SKM-1 treated with dmso at 0.1 percent for 144 hours (cell line): ENCODE data around the gene AGAP3.

Source experiments
- DNase-seq: peaks from one replicate; lab custom pipeline; 2025; ENCODE audit not compliant: unreplicated experiment; lab: John Stamatoyannopoulos, UW

The AGAP3 gene

DNA sequence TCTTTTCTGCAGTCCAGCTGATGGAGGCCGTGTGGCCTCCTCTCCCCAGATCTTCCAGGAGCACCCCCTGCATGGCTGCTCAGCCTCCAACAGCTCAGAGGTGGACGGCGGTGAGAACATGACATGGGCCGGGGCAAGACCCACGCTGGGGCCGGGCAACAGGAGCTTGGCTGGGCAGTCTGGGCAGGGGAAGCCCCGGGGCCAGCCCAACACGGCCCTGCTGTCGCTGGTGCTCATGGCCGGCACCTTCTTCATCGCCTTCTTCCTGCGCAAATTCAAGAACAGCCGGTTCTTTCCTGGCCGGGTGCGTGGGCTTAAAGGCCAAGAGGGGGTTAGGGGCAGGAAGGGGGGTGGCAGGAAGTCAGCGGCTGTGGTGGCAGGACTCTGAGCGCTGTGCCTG is 12.3 kb upstream of the AGAP3 start:
- DNase-seq: no peak

DNA sequence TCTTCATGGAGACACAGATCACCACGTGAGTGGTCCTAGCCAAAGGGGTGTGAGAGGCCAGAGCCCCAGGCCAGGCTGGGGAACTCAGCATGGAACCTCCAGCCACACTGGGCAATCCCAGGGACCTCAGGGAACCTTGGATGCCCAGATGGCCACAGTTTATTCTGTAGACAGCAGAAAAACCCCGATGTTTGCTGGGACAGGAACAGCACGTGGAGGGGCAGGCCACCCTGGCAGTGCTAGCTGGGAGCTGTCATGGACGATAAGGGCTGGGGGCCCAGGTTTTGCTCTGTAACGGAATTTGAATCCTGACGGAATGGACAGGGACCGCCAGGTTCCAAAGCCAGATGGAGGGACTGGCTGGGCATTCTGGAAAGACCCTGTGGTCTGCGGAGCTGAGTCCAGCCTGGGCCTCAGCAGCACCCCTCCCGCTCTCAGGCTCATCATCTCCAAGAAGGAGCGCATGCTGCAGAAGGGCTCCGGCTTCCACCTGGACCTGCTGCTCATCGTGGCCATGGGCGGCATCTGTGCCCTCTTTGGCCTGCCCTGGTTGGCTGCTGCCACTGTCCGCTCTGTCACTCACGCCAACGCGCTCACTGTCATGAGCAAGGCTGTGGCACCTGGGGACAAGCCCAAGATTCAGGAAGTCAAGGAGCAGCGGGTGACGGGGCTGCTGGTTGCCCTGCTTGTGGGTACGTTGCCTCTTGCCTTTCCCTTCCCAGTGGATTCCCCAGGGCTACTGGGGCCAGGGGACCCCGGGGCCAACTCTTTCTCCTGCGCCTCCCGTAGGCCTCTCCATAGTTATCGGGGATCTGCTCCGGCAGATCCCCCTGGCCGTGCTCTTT is 11.2 kb upstream of the AGAP3 start:
- no peak for DNase-seq

DNA sequence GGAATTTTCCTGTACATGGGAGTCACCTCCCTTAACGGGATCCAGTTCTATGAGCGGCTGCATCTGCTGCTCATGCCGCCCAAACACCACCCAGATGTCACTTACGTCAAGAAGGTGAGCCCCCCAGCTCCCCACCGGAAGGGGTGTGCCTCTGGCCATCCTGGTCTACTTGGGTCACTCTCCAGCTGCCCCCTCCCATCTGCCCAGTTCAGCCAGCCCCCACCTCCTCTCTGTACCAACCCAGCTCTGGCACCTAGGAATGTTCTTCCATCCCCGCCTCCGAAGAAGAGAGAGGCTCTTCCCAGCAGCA is 10.7 kb upstream of the AGAP3 start:
- DNase-seq: no peak

DNA sequence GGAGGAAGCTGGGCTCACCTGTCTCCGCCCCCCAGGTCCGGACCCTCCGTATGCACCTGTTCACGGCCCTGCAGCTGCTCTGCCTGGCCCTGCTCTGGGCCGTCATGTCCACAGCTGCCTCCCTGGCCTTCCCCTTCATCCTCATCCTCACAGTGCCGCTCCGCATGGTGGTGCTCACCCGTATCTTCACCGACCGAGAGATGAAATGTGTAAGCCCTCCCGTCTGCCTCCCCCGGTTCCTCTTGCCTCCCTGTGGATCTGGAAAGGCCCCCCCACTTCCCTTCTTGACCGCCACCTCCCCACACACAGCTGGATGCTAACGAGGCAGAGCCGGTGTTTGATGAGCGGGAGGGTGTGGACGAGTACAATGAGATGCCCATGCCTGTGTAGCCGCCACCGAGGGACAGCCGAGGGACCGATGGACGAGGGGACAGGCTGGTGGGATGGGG is 10.3 kb upstream of the AGAP3 start:
- DNase-seq: no peak

DNA sequence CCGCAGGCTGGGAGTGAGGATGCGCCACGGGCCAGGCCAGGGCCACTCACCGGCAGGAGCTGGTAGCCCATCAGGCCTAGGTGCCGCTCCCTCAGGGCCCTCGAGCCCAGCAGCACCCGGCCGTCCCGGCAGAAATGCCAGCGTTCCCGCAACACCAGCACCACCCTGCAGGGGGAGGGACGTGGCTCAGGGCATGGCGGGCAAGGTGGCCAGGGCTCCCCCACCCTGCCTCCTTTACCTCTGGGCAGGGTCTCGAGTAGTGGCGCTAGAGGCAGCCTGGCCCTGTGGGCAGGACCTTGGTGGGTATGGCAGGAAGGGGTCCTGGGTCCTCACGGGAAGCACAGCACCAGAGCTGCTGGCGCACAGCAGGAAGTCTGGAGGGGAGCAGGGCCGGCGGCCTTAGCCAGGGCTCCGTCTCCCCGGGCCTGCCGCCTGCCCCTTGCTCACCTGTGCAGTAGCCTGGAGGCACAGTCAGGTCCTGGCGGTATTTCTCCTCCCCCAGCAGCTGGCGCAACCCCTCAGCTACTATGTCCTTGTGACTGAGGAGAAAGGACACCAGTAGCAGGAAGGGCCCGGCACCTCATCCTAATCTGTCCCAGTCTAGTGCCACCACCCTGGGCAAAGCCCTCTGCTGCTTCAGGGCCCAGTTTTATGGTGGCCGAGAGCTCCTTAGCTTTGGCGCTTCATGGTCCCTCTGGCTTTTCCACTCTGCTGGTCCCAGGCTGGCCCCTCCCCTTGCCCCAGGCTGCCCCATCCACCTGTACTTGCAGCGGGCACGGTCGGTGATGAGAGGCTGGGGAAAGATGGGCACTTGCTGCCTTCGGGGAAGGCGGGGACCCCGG is 9.2 kb upstream of the AGAP3 start:
- no peak for DNase-seq

DNA sequence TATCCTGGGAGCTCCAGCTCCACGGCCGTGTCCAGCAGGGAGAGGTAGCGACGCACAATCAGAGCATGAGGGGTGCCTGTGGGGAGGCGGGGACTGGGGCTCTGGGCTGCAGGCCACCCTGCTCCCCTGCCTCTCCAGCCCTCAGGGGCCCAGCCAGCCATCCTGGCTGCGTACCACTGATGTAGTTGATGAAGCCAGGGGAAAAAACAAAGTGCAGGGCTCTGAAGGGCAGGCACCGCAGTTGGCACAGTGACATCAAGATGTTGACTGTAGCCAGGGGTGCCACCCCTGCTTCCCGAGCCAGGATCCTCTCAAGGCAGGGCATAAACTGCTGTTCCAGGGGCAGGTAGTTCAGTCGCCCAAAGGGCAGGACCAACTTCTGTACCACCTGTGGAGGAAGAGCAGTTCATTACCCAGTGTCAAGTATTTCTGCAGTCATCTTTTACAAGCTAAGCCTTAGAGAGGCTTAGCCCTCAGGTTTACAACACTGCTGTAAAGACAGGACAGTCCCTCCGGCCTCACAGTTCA is 8.5 kb upstream of the AGAP3 start:
- no peak for DNase-seq

DNA sequence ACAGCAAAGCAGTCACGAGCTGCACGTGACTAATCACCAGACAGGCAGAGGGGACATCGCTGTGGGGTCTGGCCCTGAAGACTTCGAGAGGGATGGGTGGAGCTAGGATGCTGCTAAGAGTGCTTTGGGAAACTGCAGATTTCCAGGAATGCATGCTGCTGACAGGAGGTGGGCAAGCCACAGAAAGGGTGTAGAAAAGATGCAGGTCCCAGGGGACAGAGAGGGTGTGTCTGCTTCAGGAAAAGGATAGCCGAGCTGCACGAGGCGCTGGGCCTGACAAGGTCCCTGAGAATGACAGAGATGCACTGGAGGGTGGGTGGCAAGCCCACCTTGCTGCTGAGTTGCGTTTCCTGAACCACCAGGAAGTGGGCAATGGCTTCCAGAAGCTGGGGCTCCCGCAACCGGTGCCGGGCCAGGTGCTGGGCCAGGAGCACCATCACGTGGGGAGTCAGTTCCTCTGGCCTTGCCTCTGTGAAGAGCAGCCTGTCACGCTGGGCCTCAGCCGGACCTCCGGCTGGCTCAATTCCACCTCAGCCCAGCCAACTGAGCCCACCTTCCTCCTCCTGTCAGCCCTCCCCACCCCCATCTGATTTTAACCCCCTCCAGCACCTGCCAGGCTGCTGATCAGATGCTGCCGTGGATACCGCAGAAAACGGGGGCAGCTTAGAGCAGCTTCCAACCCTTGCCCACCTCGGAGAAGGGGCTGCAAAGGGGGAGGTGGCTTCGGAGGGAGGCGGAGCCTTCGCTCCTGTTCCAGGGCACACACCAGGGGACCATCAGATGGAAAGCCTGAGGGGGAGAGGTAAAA is 7.8 kb upstream of the AGAP3 start:
- no peak for DNase-seq

DNA sequence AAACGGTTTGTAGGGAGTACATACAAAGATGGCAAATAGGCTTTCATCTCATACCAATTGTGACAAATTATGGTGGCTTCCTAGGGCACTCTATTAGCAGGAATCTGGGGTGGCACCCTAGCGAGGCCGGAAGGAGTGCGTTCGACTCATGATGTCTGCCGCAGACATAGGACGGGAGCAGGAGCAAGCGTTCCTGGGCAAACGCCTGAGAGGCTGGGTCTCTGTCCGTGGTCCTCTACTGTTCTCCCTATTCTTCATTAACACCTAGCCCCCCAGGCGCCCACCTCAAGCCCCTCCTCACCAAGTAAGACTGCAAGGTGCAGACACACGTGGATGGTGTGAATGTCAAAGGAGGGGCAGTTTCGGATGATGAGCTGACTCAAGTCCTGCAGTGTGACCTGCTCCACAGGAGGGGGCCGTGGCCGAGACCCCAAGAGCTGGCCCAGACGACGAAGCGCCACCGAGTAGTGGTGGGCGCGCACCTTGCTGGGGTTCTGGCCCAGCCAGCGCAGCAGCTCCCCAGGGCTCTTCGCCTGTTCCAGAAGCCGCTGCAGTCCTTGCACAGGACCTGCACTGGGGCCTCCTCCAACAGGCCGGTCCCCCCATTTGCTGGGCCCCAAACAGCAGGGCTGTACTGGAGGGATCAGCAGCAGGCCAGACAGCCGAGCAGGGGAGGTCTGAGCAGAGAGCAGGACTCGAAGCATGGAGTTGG is 6.9 kb upstream of the AGAP3 start:
- DNase-seq: no peak

DNA sequence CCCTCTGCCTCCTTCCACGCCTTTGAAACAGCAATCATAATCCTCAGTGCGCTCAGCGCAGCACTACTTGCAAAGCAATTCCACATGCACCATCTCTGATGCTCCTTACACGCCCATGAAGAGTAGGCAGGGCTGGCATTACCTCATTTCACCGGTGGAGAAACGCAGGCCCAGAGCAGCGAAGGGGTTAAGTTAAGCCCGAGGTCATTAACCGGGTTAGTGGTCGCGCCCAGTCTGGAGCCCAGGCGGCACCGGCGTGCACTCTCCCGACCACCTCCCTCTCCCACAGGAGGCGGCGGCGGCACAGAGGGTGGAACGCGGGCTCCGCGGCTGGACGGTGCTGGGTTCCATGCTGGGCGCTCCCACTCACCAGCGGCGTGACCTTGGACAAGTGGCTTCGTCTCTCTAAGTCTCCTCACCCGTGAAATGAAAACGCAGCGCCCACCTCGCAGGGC is 6.2 kb upstream of the AGAP3 start:
- DNase-seq: no peak

DNA sequence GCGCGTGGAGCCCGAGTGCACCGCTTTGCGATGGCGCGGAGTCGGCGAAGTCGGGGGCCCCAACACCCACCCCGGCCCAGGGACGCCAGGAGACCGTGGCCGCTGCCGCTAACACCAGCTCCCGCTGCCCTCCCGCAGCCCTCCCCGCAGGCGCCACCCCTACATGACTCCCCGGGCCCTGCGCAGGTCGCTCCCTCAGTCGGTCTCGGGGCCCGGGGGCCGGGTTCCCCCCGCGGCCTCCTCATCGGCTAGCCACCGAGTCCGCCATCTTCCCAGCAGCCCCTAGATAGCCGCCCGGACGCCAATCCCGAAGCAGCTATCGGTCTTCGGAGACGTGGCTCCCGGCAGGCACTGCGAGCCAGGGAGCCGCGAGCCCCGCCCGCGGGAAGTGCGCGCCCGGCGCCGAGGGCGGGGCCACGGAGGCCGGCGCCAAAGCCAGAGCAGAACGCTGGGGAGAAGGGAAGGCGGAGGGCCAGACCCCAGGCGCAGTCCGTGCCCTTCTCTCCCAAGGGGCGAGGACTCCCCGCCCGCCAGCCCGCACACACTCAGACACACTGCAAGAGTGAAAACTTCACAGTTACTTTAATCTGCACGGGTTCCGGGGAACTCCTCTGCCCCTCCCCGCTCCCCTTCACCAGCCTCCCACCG is 5.6 kb upstream of the AGAP3 start, which contains the start of gene FASTK:
FASTK (minus strand) TSS at position 288 of the 648 bp plus-strand sequence; CDS start at position 245, 43 bp downstream.
- DNase-seq: peak; percentile 37

DNA sequence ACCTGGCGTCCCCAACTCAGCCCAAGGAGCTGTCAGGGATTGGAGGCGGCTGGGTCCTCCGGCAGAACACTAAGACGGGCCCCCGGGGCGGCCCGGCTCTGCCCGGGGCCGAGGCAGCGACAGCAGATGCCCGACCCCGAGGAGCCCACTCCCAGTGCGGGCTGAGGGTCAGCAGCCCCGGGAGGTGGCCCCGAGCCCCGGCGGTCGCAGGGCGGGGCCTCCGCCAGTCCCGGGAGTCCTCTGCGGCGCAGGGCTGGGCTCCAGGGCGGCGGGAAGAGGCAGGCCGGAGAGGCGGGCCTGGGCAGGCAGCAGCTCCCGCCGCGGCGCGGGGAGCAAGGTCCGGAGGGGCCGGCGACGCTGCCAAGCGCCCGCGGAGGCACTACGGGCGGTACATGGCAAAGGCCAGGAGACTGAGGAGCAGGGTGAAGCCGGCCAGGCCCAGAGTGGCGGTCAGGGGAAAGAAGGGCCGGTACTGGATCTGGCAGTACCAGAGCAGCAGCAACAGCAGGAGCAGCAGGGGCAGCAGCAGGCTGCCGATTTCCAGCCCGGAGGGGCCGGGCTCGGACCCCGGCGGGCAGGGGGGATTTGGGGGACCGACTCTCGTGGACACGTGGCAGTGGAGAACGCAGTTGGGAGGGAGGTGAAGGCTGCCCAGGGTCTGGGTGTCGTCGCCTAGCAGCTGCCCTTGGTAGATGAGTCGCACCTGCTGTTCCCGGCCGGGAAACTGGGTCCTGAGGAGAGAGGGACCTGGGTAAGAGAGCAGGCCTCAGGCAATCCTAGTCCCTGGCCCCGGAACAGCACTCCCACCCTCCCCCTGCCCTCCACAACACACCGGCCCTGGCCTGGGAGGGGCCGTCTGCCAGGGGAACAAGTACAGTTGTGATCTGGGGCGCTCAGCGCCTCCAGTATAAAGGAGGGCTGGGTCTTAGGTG is 4.8 kb upstream of the AGAP3 start:
- DNase-seq: no peak

DNA sequence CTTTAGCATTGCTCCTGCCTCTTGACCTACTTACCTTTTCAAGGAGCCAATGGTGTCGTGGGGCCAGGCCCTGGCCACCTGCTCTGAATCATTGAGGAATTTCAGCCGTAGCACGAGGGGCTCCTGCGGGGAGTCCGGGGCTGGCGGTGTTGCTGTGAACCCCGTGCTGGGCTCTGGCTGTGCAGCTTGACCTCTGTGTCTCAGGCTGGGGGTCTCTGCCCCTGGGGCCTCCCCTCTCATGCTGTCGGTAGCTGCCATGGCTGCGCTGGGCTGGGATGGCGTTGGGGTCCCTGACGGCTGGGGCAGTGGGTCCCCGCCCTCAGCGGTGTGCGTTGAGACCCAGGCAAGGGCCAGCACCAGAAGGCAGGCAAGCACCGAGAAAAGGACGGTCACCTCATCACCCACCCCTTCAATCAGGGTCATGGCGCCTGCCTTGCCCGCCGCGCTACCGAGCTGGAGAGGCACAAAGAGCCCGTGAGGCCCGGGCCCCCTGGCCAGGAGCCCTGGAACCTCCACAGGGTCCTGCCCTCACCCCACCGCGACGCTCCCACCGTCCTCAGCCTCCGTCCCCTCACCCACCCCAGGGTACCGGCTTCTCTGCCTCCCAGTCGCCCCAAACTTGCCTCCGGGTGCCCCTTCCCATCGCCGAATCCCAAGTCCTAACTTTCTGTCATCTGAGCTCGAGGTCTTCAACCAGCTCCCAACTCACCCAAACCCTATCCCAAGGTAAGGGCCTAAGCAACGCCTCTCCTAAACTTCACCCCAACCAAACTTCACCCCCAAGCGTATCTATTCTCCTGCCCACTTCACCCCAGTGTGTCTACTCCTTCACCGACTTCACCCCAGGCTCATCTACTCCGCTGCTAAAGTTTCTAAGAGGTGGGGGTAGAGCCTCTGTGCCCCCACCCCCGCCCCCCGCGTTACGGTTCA is 3.9 kb upstream of the AGAP3 start:
- DNase-seq: no peak

DNA sequence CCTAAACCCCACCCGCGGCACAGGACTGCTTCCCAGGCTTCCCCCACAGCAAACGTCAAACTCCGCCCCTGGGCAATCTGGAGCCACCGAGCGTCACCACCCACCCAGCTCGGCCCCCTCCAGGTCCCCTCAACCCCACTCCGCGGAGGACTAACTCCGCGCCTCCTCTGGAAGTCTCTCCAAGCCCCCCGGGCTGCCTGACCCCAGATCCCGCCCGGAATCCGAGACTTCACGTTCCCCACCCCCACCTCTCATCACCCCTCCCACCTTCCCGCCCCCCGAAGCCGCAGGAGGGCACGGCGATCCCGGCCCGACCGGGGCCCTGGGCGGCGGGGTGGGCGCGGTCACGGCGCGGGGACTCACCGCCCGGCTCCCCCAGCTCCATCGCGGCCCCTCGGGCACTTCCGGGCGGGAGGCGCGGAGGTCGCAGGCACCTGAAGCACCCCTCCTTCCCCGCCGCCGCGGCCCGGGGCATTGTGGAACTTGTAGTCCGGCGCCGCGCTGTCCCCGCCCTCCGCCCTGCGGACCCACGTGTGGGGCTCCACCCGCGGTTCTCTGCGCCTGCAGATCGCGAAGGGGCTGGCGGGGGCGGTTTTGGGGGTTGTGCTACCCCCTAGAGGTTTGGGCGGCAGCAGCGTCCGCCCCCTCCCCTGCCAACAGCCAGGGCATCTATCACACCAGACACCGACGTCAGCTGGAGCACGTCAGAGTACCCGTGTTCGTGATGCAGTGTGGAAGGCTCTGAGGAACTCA is 3.0 kb upstream of the AGAP3 start, which contains the start of gene TMUB1:
TMUB1 (minus strand) TSS at position 423 of the 753 bp plus-strand sequence. CDS start 930 bp downstream, outside the sequence.
- no peak for DNase-seq

DNA sequence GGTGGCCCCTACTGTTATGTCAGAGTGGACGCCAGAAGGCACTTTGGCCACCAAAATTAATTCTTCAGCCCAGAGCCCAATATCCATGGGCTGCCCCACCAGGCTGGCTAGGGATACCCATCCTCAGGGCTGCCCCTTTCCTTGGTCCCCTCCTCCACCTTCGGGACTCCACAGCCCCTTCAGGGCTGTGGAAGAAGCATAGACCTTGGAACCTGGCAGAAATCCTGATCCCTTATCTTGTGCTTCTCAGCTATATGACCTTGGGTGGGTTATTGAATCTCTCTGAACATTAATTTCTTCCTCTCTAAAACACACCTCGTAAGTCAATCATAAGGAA is 2.5 kb upstream of the AGAP3 start:
- no peak for DNase-seq

DNA sequence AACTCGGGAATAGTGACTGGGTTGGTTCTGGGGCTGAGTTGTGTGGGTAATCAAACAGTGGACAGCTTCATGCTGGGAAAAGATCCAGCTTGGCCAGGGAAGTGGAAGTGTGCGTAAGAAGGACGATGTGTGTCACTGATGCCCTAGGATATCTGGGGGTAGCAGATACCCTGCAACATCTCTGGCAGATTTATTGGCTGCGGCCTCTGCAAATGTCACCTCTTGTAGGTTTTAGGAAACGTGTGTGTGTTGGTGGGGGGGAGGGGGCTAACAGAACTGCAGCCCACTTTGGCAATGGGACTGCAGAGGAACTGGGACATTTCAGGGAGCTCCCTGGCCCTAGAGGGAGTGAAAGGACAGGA is 965 bp upstream of the AGAP3 start:
- no peak for DNase-seq

DNA sequence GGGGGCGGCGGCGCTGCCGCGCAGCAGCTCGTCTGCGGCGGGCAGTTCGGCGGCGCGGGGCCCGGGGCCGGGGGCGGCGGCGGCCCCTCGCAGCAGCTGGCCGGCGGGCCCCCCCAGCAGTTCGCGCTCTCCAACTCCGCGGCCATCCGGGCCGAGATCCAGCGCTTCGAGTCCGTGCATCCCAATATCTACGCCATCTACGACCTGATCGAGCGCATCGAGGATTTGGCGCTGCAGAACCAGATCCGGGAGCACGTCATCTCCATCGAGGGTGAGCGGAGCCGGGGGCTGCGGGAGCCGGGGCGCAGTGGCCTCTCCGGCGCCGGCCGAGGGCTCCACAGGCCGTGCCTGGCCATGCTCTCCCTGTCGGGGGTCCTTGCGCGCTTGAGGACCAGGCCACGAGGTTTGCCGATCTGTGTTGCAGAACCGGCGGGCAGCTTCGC is 548 bp downstream of the AGAP3 start:
- DNase-seq: no peak
